Measurements from ENCODE around the gene MYH7B. TPM values are rescaled to one million over a fixed set of nuclear protein-coding genes. Genes with fewer than 3 reads are reported as not detected.

MYH7B gene
- total RNA-seq, 5 donors from 2014 or later (not counting 1 experiment from before 2014, with no cell fraction given): 0.48 to 0.76 (median 0.67) TPM

GRCh38 chr20:34941226-34941625 lies 14.4 kb upstream of the MYH7B start:
- H3K4me1 ChIP-seq (ENCODE audit: control insufficient read depth in 1 of 2, extremely low read depth in 1 of 2, insufficient read depth in 2 of 2, low read length in 2 of 2): no peaks in the 10 kb centered on the region
- DNase-seq (no peak), ATAC-seq (replicated peaks in 1 of 4) (no peak)
- H3K9me3 ChIP-seq: no peaks in the 10 kb centered on the region
- CTCF ChIA-PET: interaction anchor here in 1 of 2 donors (0.6 kb wide), 1 partner anchor 149 kb away, joined by 4 read pairs; no protein-coding TSS in a partner anchor
- POLR2A ChIA-PET: no interaction called here
- Mint-ChIP-seq H3K27ac (no peak overlapping the region), H3K36me3 (peaks cover 50% of the 10 kb centered on the region), H3K27me3 (no peaks in the 10 kb centered on the region), H3K4me3 (no peak overlapping the region), H3K9me3 (no peaks in the 10 kb centered on the region), H3K4me1 (no peaks in the 10 kb centered on the region)
- no peak overlapping the region for H3K4me3 ChIP-seq (ENCODE audit: control insufficient read depth in 1 of 2, extremely low read depth in 1 of 2, low read length in 1 of 2)
- no peak overlapping the region for H3K27ac ChIP-seq (ENCODE audit: low read length)
- no peaks in the 10 kb centered on the region for H3K27me3 ChIP-seq (replicated peaks in 1 of 2; ENCODE audit: control insufficient read depth in 2 of 2, extremely low read depth in 1 of 2, insufficient read depth in 2 of 2, low read length in 1 of 2)
- WGBS (ENCODE audit: insufficient coverage): 100% methylated on average over 2 of the region's 4 CpGs
- peaks cover 12 to 65% of the 10 kb centered on the region in 2 donors for H3K36me3 ChIP-seq (ENCODE audit: control insufficient read depth in 2 of 2, extremely low read depth in 1 of 2, insufficient read depth in 1 of 2, low read length in 1 of 2)

GRCh38 chr20:34942301-34942700 lies 13.4 kb upstream of the MYH7B start:
- H3K4me1 ChIP-seq (ENCODE audit: control insufficient read depth in 1 of 2, extremely low read depth in 1 of 2, insufficient read depth in 2 of 2, low read length in 2 of 2): no peaks in the 10 kb centered on the region
- Mint-ChIP-seq H3K36me3 (peaks cover 48% of the 10 kb centered on the region), H3K27me3 (no peaks in the 10 kb centered on the region), H3K4me3 (no peak overlapping the region), H3K4me1 (no peaks in the 10 kb centered on the region), H3K27ac (no peak overlapping the region), H3K9me3 (no peaks in the 10 kb centered on the region)
- DNase-seq: no peak
- 99% methylated on average over 9 of the region's 9 CpGs for WGBS (ENCODE audit: insufficient coverage)
- no peak for ATAC-seq (replicated peaks in 1 of 4)
- no peaks in the 10 kb centered on the region for H3K9me3 ChIP-seq
- H3K27me3 ChIP-seq (replicated peaks in 1 of 2; ENCODE audit: control insufficient read depth in 2 of 2, extremely low read depth in 1 of 2, insufficient read depth in 2 of 2, low read length in 1 of 2): no peaks in the 10 kb centered on the region
- POLR2A ChIA-PET: no interaction called here
- H3K36me3 ChIP-seq (ENCODE audit: control insufficient read depth in 2 of 2, extremely low read depth in 1 of 2, insufficient read depth in 1 of 2, low read length in 1 of 2): peaks cover 12 to 60% of the 10 kb centered on the region in 2 donors
- H3K4me3 ChIP-seq (ENCODE audit: control insufficient read depth in 1 of 2, extremely low read depth in 1 of 2, low read length in 1 of 2): no peak overlapping the region
- H3K27ac ChIP-seq (ENCODE audit: low read length): no peak overlapping the region
- CTCF ChIA-PET: no interaction called here

- Histone ChIP-seq H3K27me3 (replicated peaks in 1 of 2; ENCODE audit: control insufficient read depth in 2 of 2, extremely low read depth in 1 of 2, insufficient read depth in 2 of 2, low read length in 1 of 2) (no peaks in the 10 kb centered on the region), H3K4me1 (ENCODE audit: control insufficient read depth in 1 of 2, extremely low read depth in 1 of 2, insufficient read depth in 2 of 2, low read length in 2 of 2) (no peaks in the 10 kb centered on the region), H3K27ac (ENCODE audit: low read length) (no peak overlapping the region), H3K36me3 (ENCODE audit: control insufficient read depth in 2 of 2, extremely low read depth in 1 of 2, insufficient read depth in 1 of 2, low read length in 1 of 2) (peaks cover 12 to 49% of the 10 kb centered on the region in 2 donors), H3K9me3 (no peaks in the 10 kb centered on the region), H3K4me3 (ENCODE audit: control insufficient read depth in 1 of 2, extremely low read depth in 1 of 2, low read length in 1 of 2) (no peak overlapping the region)
- Mint-ChIP-seq H3K27ac (no peak overlapping the region), H3K27me3 (no peaks in the 10 kb centered on the region), H3K9me3 (no peaks in the 10 kb centered on the region), H3K4me3 (no peak overlapping the region), H3K4me1 (no peaks in the 10 kb centered on the region), H3K36me3 (peaks cover 44% of the 10 kb centered on the region)
- ATAC-seq (replicated peaks in 1 of 4) (no peak), DNase-seq (no peak)
- ChIA-PET CTCF (interaction anchor here in 1 of 2 donors (1.5 kb wide), 1 partner anchor 12 kb away, joined by 4 read pairs; the partner anchor contains the start of genes GSS and MYH7B), POLR2A (no interaction called here)
- 100% methylated on average over 1 of the region's 2 CpGs for WGBS (ENCODE audit: insufficient coverage)
These were observed 11.7 kb upstream of the MYH7B start for GRCh38 chr20:34943808-34944567.

DNA sequence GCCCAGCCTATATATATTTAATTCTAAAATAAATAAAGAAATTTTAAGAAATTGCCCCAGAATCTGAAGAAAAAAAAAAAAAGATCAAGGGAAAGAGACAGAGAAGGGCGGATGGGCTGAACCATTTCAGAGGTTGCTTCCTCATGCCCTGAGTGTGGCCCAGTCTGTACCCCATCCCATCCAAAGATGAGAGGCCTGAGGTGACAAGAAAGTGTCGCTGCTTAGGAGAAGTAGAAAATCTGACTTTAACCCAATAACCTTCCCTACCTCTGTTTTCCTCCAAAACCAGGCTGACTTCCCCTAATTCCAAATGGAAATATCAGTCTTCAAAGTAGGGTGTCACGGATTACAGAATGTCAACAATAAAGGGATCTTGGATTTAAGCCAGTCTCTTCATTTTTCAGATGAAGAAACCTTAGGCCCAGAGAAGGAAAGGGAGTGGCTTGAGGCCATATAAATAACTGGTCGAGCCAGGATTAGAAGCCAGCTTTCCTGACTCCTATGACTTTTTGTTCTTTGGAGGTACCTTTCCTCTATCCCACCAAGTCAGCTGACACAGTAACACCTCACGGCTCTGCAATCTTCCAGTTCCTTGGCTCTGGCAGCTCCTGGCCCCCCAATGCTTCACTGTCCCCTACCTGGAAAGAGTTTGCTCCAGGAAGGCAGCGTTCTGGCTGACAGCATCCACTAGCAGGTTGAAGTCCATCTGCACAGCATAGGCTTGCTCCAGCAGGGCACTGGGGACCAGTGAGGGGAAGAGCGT lies 10.2 kb upstream of the MYH7B start:
- Mint-ChIP-seq H3K9me3 (no peaks in the 10 kb centered on the region), H3K36me3 (peaks cover 50% of the 10 kb centered on the region), H3K27ac (no peak overlapping the region), H3K27me3 (no peaks in the 10 kb centered on the region), H3K4me3 (no peak overlapping the region), H3K4me1 (no peaks in the 10 kb centered on the region)
- ATAC-seq (replicated peaks in 1 of 4): no peak
- CTCF ChIA-PET: no interaction called here
- no peak overlapping the region for H3K27ac ChIP-seq (ENCODE audit: low read length)
- no peaks in the 10 kb centered on the region for H3K27me3 ChIP-seq (replicated peaks in 1 of 2; ENCODE audit: control insufficient read depth in 2 of 2, extremely low read depth in 1 of 2, insufficient read depth in 2 of 2, low read length in 1 of 2)
- 97% methylated on average over 5 of the region's 7 CpGs for WGBS (ENCODE audit: insufficient coverage)
- H3K4me3 ChIP-seq (ENCODE audit: control insufficient read depth in 1 of 2, extremely low read depth in 1 of 2, low read length in 1 of 2): no peak overlapping the region
- peaks cover 12 to 50% of the 10 kb centered on the region in 2 donors for H3K36me3 ChIP-seq (ENCODE audit: control insufficient read depth in 2 of 2, extremely low read depth in 1 of 2, insufficient read depth in 1 of 2, low read length in 1 of 2)
- no peaks in the 10 kb centered on the region for H3K4me1 ChIP-seq (ENCODE audit: control insufficient read depth in 1 of 2, extremely low read depth in 1 of 2, insufficient read depth in 2 of 2, low read length in 2 of 2)
- POLR2A ChIA-PET: no interaction called here
- DNase-seq: no peak
- no peaks in the 10 kb centered on the region for H3K9me3 ChIP-seq

DNA sequence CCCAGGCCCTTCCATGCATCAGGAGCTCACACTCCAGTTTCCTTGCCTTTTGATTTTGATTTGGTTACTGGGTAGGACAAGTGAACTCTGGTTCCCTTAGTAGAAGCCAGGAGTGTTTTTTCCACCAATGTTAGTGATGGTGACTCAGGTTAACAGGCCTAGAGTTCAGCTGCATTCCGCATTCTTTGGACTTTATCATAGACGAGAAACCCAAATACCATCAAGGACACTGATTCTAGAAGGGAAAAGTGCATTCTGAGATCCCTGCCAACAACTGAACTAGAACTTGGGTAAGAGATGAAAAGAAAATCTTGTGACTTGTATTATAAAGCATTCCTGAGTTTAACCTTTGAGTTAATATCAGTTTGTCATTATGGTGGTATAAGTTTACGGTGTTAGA lies 9.0 kb upstream of the MYH7B start:
- Histone ChIP-seq H3K9me3 (no peaks in the 10 kb centered on the region), H3K4me1 (ENCODE audit: control insufficient read depth in 1 of 2, extremely low read depth in 1 of 2, insufficient read depth in 2 of 2, low read length in 2 of 2) (no peaks in the 10 kb centered on the region), H3K27me3 (replicated peaks in 1 of 2; ENCODE audit: control insufficient read depth in 2 of 2, extremely low read depth in 1 of 2, insufficient read depth in 2 of 2, low read length in 1 of 2) (no peaks in the 10 kb centered on the region), H3K36me3 (ENCODE audit: control insufficient read depth in 2 of 2, extremely low read depth in 1 of 2, insufficient read depth in 1 of 2, low read length in 1 of 2) (peaks cover 12 to 55% of the 10 kb centered on the region in 2 donors), H3K27ac (ENCODE audit: low read length) (no peak overlapping the region), H3K4me3 (ENCODE audit: control insufficient read depth in 1 of 2, extremely low read depth in 1 of 2, low read length in 1 of 2) (no peak overlapping the region)
- H3K27me3 Mint-ChIP-seq: no peaks in the 10 kb centered on the region
- ChIA-PET CTCF (no interaction called here), POLR2A (interaction anchor here in 1 of 2 donors (0.6 kb wide), 1 partner anchor 27 kb away, joined by 6 read pairs; no protein-coding TSS in a partner anchor)
- peaks cover 45% of the 10 kb centered on the region for H3K36me3 Mint-ChIP-seq
- H3K27ac Mint-ChIP-seq: no peak overlapping the region
- no peaks in the 10 kb centered on the region for H3K9me3 Mint-ChIP-seq
- H3K4me1 Mint-ChIP-seq: no peaks in the 10 kb centered on the region
- WGBS (ENCODE audit: insufficient coverage): no CpG with 5 or more reads among the region's 3 CpGs
- H3K4me3 Mint-ChIP-seq: no peak overlapping the region
- no peak for DNase-seq
- ATAC-seq (replicated peaks in 1 of 4): no peak

- Histone ChIP-seq H3K4me1 (ENCODE audit: control insufficient read depth in 1 of 2, extremely low read depth in 1 of 2, insufficient read depth in 2 of 2, low read length in 2 of 2) (no peaks in the 10 kb centered on the region), H3K27ac (ENCODE audit: low read length) (no peak overlapping the region), H3K4me3 (ENCODE audit: control insufficient read depth in 1 of 2, extremely low read depth in 1 of 2, low read length in 1 of 2) (no peak overlapping the region), H3K36me3 (ENCODE audit: control insufficient read depth in 2 of 2, extremely low read depth in 1 of 2, insufficient read depth in 1 of 2, low read length in 1 of 2) (peaks cover 11 to 53% of the 10 kb centered on the region in 2 donors), H3K27me3 (replicated peaks in 1 of 2; ENCODE audit: control insufficient read depth in 2 of 2, extremely low read depth in 1 of 2, insufficient read depth in 2 of 2, low read length in 1 of 2) (no peaks in the 10 kb centered on the region), H3K9me3 (no peaks in the 10 kb centered on the region)
- no peaks in the 10 kb centered on the region for H3K9me3 Mint-ChIP-seq
- H3K4me1 Mint-ChIP-seq: no peaks in the 10 kb centered on the region
- ChIA-PET CTCF (no interaction called here), POLR2A (no interaction called here)
- H3K27me3 Mint-ChIP-seq: no peaks in the 10 kb centered on the region
- H3K36me3 Mint-ChIP-seq: peaks cover 43% of the 10 kb centered on the region
- ATAC-seq (replicated peaks in 1 of 4): no peak
- no peak for DNase-seq
- no peak overlapping the region for H3K27ac Mint-ChIP-seq
- no peak overlapping the region for H3K4me3 Mint-ChIP-seq
These were observed 8.3 kb upstream of the MYH7B start for GRCh38 chr20:34947336-34947735.

All from T-cell (primary cell).